Stomach (tissue), 4 donors: ENCODE results near the gene IGSF3.
"Not testable (repeated sequence)": the region's sequence is repeated elsewhere in the genome, so short reads cannot be mapped to it uniquely, and the experiment has no call there.

Experiments used
- EP300 ChIP-seq: sonication (generic); formaldehyde crosslinking; IDR thresholded peaks from one replicate; pipeline ENCODE4 v1.6.1; 2017; ENCODE audit warnings: antibody characterized with exemption
- POLR2A ChIP-seq, 4 donors: fragments of 450-650 bp; IDR thresholded peaks; one replicate each; pipeline ENCODE4 v1.6.1; 2016; ENCODE audit warnings: antibody characterized with exemption in 4 of 4, control low read depth in 2 of 4, mild to moderate bottlenecking in 1 of 4, moderate library complexity in 1 of 4
- TF ChIP-seq, protein P1 (sequence below), 7 experiments: fragments of 450-650 bp in 4 of 7; fragments of 200-600 bp in 3 of 7; sonication (generic) in 3 of 7; IDR thresholded peaks; one replicate each; pipeline ENCODE4 v1.5.1; 2016 to 2019; ENCODE audit warnings: antibody characterized with exemption in 7 of 7, control low read depth in 2 of 7, mild to moderate bottlenecking in 1 of 7

DNA sequence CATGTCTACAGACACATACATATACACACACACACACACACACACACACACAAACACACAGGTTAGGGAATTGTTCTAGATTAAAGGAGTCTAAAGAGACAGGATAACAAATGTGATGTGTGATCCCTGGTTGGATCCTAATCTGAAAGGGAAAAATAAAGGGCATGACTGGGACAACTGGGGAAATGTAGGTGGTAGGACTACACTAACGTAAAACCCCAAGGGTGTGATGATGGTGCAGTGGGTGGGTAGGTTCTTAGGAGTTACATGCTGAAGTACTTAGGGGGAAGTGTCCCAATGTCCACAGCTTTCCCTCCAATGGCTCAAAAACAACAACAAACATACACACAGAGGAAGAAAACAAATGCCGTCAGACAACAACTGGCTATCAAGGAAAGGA lies 68.2 kb downstream of the IGSF3 start:
- TF ChIP-seq, protein P1, sequence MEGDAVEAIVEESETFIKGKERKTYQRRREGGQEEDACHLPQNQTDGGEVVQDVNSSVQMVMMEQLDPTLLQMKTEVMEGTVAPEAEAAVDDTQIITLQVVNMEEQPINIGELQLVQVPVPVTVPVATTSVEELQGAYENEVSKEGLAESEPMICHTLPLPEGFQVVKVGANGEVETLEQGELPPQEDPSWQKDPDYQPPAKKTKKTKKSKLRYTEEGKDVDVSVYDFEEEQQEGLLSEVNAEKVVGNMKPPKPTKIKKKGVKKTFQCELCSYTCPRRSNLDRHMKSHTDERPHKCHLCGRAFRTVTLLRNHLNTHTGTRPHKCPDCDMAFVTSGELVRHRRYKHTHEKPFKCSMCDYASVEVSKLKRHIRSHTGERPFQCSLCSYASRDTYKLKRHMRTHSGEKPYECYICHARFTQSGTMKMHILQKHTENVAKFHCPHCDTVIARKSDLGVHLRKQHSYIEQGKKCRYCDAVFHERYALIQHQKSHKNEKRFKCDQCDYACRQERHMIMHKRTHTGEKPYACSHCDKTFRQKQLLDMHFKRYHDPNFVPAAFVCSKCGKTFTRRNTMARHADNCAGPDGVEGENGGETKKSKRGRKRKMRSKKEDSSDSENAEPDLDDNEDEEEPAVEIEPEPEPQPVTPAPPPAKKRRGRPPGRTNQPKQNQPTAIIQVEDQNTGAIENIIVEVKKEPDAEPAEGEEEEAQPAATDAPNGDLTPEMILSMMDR (IDR thresholded peaks at IDR 0.05), result not testable (repeated sequence)
- TF ChIP-seq POLR2A (IDR thresholded peaks at IDR 0.05); EP300: not testable (repeated sequence)
